Measurements from ENCODE around the gene SAMD13.

Gene SAMD13

DNA sequence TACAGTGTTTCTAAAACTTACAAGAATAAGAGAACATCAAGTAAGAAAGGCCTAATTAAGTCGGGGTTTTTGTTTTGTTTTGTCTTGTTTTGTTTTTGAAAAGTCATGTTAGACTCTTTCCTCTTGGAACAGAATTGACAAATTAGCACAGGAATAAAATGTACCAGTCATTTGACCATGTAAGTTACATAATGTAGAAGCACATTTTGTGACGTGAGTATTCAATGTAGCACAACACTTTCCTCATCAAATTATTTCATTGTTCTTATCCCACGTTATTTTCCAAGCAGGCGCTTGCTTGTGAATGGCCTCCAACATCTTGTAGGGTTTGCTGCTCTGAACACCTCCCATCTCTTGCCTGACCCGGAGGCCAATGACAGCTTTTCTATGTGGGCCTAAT is 62.1 kb downstream of the SAMD13 start:
- Histone ChIP-seq H3K4me2 (ENCODE audit: low read length) (no peak overlapping the region), H3K79me2 (ENCODE audit: control insufficient read depth, low read length) (no peaks in the 10 kb centered on the region), H3K4me1 (ENCODE audit: control insufficient read depth, low read length) (0 out of 2 replicates have a peak, but pooled peaks cover 4% of the 10 kb centered on the region), H4K20me1 (ENCODE audit: control insufficient read depth, insufficient read depth, low read depth, low read length) (no peaks in the 10 kb centered on the region), H3F3A (ENCODE audit: control insufficient read depth, insufficient read depth) (no peaks in the 10 kb centered on the region), H3K27ac (ENCODE audit: low read depth, low read length) (no peak overlapping the region), H3K27me3 (ENCODE audit: control insufficient read depth, low read length) (no peaks in the 10 kb centered on the region), H3K9me3 (ENCODE audit: control insufficient read depth, insufficient read depth, low read length) (no peaks in the 10 kb centered on the region), H3K4me3 (ENCODE audit: low read length) (no peak overlapping the region), H3K36me3 (ENCODE audit: control insufficient read depth, low read length) (no peaks in the 10 kb centered on the region), H3K9me2 (replicated peaks; ENCODE audit: control insufficient read depth, low read length) (0 out of 2 replicates have a peak, but pooled peaks cover 3% of the 10 kb centered on the region)
- TF ChIP-seq EZH2phosphoT487 (IDR thresholded peaks at IDR 0.05; ENCODE audit: borderline replicate concordance, low read length): no peak
- TF ChIP-seq, protein P1, sequence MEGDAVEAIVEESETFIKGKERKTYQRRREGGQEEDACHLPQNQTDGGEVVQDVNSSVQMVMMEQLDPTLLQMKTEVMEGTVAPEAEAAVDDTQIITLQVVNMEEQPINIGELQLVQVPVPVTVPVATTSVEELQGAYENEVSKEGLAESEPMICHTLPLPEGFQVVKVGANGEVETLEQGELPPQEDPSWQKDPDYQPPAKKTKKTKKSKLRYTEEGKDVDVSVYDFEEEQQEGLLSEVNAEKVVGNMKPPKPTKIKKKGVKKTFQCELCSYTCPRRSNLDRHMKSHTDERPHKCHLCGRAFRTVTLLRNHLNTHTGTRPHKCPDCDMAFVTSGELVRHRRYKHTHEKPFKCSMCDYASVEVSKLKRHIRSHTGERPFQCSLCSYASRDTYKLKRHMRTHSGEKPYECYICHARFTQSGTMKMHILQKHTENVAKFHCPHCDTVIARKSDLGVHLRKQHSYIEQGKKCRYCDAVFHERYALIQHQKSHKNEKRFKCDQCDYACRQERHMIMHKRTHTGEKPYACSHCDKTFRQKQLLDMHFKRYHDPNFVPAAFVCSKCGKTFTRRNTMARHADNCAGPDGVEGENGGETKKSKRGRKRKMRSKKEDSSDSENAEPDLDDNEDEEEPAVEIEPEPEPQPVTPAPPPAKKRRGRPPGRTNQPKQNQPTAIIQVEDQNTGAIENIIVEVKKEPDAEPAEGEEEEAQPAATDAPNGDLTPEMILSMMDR (IDR thresholded peaks at IDR 0.05; ENCODE audit: low read depth, low read length, poor library complexity, severe bottlenecking): no peak

DNA sequence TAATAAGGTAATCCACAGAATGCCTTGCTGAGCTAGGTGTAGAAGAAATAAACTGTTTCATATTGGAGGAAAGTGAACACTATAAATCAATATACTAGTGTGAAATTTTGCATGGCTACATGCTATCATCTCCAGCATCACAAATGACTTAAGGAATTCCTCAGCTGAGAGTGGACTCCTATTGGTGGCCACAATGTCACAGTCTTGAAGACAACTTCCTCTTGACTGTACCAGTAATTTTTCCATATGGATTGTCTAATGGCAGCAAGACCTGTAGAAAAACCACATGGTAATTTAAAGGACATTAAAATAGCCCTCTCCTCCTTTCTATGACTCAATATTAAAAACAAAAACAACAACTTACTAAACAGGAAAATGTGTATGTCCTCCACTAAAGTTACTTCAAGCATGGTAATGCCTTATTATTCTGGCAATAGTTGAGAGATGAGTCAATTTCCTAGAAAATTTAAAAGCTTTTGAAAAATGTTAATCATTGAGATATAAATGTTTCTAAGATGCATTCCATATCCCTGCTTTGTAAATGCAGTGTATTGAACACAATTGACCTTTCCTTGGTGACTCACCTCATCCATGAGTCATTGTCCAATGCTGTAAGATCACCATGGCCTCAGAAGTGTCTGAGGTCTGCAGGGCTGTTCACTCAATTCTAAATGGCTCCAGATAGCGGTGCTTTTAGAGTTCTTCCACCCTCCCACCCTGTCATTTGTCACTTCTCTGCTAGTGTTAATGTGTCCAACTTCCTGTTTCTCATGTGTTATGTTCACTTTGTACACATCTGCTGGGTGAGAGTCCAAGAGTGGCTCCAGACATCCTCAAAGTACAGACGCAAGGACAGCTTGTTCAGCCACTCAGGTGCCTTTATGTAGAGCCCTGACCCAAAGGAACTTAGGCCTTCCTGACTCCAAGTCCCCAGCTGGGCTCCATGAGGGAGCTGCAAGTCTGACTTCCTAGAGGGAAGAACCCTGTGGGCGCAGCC is 64.0 kb downstream of the SAMD13 start:
- Histone ChIP-seq H3K27ac (ENCODE audit: low read depth, low read length) (no peak overlapping the region), H3K4me1 (ENCODE audit: control insufficient read depth, low read length) (peaks cover 6% of the 10 kb centered on the region; the same call in 1 of the 2 replicates), H3K9me2 (replicated peaks; ENCODE audit: control insufficient read depth, low read length) (0 out of 2 replicates have a peak, but pooled peaks cover 3% of the 10 kb centered on the region), H3F3A (ENCODE audit: control insufficient read depth, insufficient read depth) (no peaks in the 10 kb centered on the region), H3K9me3 (ENCODE audit: control insufficient read depth, insufficient read depth, low read length) (no peaks in the 10 kb centered on the region), H3K4me3 (ENCODE audit: low read length) (no peak overlapping the region), H3K27me3 (ENCODE audit: control insufficient read depth, low read length) (no peaks in the 10 kb centered on the region), H3K79me2 (ENCODE audit: control insufficient read depth, low read length) (no peaks in the 10 kb centered on the region), H4K20me1 (ENCODE audit: control insufficient read depth, insufficient read depth, low read depth, low read length) (no peaks in the 10 kb centered on the region), H3K4me2 (ENCODE audit: low read length) (no peak overlapping the region), H3K36me3 (ENCODE audit: control insufficient read depth, low read length) (no peaks in the 10 kb centered on the region)
- TF ChIP-seq EZH2phosphoT487 (IDR thresholded peaks at IDR 0.05; ENCODE audit: borderline replicate concordance, low read length): no peak
- TF ChIP-seq, protein P1 (IDR thresholded peaks at IDR 0.05; ENCODE audit: low read depth, low read length, poor library complexity, severe bottlenecking): no peak

DNA sequence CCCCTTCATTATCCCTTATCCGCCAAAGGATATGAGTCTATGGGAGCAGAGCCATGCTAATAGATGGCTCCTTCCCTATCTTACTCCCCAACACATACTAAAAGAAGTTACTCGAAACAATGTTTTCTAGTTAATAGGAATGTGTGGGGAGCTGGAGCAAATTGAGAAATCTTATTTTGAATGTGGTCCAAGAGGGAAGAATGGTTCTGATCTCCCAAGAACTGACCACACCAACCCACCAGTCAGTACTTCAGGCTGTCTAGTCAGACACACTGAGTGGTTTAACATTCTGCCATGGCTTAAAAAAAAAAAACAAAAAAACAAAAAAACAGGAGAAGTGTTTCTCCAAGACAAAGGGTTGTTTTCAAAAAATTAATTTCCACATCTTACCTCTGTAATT is 65.3 kb downstream of the SAMD13 start:
- no peaks in the 10 kb centered on the region for H3K9me2 ChIP-seq (replicated peaks; ENCODE audit: control insufficient read depth, low read length)
- H3K27ac ChIP-seq (ENCODE audit: low read depth, low read length): no peak overlapping the region
- H3K79me2 ChIP-seq (ENCODE audit: control insufficient read depth, low read length): no peaks in the 10 kb centered on the region
- no peak overlapping the region for H3K4me3 ChIP-seq (ENCODE audit: low read length)
- H4K20me1 ChIP-seq (ENCODE audit: control insufficient read depth, insufficient read depth, low read depth, low read length): no peaks in the 10 kb centered on the region
- no peaks in the 10 kb centered on the region for H3F3A ChIP-seq (ENCODE audit: control insufficient read depth, insufficient read depth)
- no peaks in the 10 kb centered on the region for H3K9me3 ChIP-seq (ENCODE audit: control insufficient read depth, insufficient read depth, low read length)
- H3K4me1 ChIP-seq (ENCODE audit: control insufficient read depth, low read length): peaks cover 6% of the 10 kb centered on the region; the same call in 1 of the 2 replicates
- TF ChIP-seq EZH2phosphoT487 (IDR thresholded peaks at IDR 0.05; ENCODE audit: borderline replicate concordance, low read length): no peak
- TF ChIP-seq, protein P1 (IDR thresholded peaks at IDR 0.05; ENCODE audit: low read depth, low read length, poor library complexity, severe bottlenecking): no peak
- H3K36me3 ChIP-seq (ENCODE audit: control insufficient read depth, low read length): no peaks in the 10 kb centered on the region
- H3K4me2 ChIP-seq (ENCODE audit: low read length): no peak overlapping the region
- H3K27me3 ChIP-seq (ENCODE audit: control insufficient read depth, low read length): no peaks in the 10 kb centered on the region
